ENCODE data around the gene CASQ2.

The CASQ2 gene

GRCh38 chr1:115658646-115659045, 109.9 kb downstream of the CASQ2 start:
- no peak for DNase-seq

- DNase-seq: no peak
Measured at GRCh38 chr1:115656461-115657077, 111.9 kb downstream of the CASQ2 start.

GRCh38 chr1:115655916-115656315, 112.6 kb downstream of the CASQ2 start:
- DNase-seq: no peak

GRCh38 chr1:115655306-115655663, 113.2 kb downstream of the CASQ2 start:
- DNase-seq: no peak

GRCh38 chr1:115654663-115655305, 113.7 kb downstream of the CASQ2 start:
- DNase-seq: no peak

- no peak for DNase-seq
Measured at GRCh38 chr1:115654125-115654524, 114.4 kb downstream of the CASQ2 start.

- no peak for DNase-seq
Measured at GRCh38 chr1:115652236-115652788, 116.2 kb downstream of the CASQ2 start.

- no peak for DNase-seq
Measured at GRCh38 chr1:115651391-115651790, 117.1 kb downstream of the CASQ2 start.

GRCh38 chr1:115650961-115651360, 117.6 kb downstream of the CASQ2 start:
- no peak for DNase-seq

Measured in inflammatory macrophage (primary cell).